ENCODE measurements around the gene SHISA3.

DNA sequence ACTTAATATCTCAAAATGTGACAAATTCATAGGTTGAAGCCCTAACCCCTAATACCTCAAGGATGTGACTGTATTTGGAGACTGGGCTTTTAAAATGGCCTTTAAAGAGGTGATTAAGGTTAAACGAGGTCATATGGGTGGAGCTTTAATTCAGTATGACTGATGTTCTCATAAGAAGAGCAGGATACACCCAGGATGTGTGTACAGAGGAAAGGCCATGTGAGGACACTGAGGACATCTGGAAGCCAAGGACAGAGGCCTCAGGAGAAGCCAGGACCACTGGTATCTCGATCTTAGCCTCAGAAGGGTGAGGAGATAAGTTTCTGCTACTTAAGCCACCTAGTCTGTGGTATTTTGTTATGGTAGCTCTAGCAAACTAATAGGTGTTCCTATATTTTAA is 49.0 kb upstream of the SHISA3 start:
- TF ChIP-seq, protein P1, sequence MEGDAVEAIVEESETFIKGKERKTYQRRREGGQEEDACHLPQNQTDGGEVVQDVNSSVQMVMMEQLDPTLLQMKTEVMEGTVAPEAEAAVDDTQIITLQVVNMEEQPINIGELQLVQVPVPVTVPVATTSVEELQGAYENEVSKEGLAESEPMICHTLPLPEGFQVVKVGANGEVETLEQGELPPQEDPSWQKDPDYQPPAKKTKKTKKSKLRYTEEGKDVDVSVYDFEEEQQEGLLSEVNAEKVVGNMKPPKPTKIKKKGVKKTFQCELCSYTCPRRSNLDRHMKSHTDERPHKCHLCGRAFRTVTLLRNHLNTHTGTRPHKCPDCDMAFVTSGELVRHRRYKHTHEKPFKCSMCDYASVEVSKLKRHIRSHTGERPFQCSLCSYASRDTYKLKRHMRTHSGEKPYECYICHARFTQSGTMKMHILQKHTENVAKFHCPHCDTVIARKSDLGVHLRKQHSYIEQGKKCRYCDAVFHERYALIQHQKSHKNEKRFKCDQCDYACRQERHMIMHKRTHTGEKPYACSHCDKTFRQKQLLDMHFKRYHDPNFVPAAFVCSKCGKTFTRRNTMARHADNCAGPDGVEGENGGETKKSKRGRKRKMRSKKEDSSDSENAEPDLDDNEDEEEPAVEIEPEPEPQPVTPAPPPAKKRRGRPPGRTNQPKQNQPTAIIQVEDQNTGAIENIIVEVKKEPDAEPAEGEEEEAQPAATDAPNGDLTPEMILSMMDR (conservative IDR thresholded peaks at IDR 0.05; ENCODE audit: low read depth, low read length) = no peak
- TF ChIP-seq EZH2 (IDR thresholded peaks at IDR 0.05; ENCODE audit: low read length, unreplicated experiment) = no peak
